ENCODE data around the gene N4BP2L2. TPM values are rescaled to one million over a fixed set of nuclear protein-coding genes. Genes with fewer than 3 reads are reported as not detected.

Gene N4BP2L2
- total and polyA plus RNA-seq, 2 of the 13 experiments (the other 11 are each of a cell fraction or from before 2014, with no cell fraction given) = 58.9 to 81.2 TPM

- no peak for TF ChIP-seq ZNF318 (CRISPR knock-in tag; IDR thresholded peaks at IDR 0.05)
Measured at GRCh38 chr13:32403108-32403507, 135.5 kb downstream of the N4BP2L2 start (continued).

- 80% methylated on average over 3 of the region's 4 CpGs for WGBS (ENCODE audit: low lambda C conversion rate)
- in situ Hi-C loops (cut with HindIII; ENCODE audit: extremely low pct_ligation_motif_present, low pct_unique_long_range_greater_than_20kb) = no loop called here
- no peaks in the 10 kb centered on the region for H3K9me3 ChIP-seq (ENCODE audit: low read length)
- intact Hi-C loops (cut with micrococcal nuclease; ENCODE audit: unreplicated experiment) = no loop called here
- no peak for DNase-seq (ENCODE audit: low spot score)
- BruUV-seq (replicated peaks) = no TSS peak
- H2AFZ ChIP-seq (ENCODE audit: low read length) = no peak overlapping the region
- no peak for FAIRE-seq
- ChIA-PET CTCF (ENCODE audit: low intra/inter-chr PET ratio, low total read pairs) (no interaction called here), POLR2A (no interaction called here)
- H4K20me1 ChIP-seq (ENCODE audit: insufficient read depth, low read length) = no peaks in the 10 kb centered on the region
- no peaks in the 10 kb centered on the region for H3K27me3 ChIP-seq (ENCODE audit: control insufficient read depth in 1 of 2, insufficient read depth in 2 of 2, low read length in 2 of 2)
- H3K79me2 ChIP-seq (ENCODE audit: insufficient read depth, low read length) = no peaks in the 10 kb centered on the region
- no peaks in the 10 kb centered on the region for H3K4me1 ChIP-seq (ENCODE audit: insufficient read depth, low read length)
- H3K4me3 ChIP-seq (replicated peaks in 1 of 3; ENCODE audit: insufficient read depth in 1 of 3, low read depth in 2 of 3, low read length in 3 of 3) = no peak overlapping the region
- no peak overlapping the region for H3K4me2 ChIP-seq (ENCODE audit: low read depth, low read length)
- H3K27ac ChIP-seq (ENCODE audit: extremely low read length, insufficient read depth, low read length) = no peak overlapping the region
- ATAC-seq = no peak
- no peak for TF ChIP-seq ADNP (CRISPR knock-in tag; IDR thresholded peaks at IDR 0.05)
- TF ChIP-seq ZMYM2 (CRISPR knock-in tag; IDR thresholded peaks at IDR 0.05) = no peak
- TF ChIP-seq ZNF83 (CRISPR knock-in tag; IDR thresholded peaks at IDR 0.05; ENCODE audit: borderline replicate concordance) = no peak
- no peak for TF ChIP-seq ZSCAN12 (CRISPR knock-in tag; IDR thresholded peaks at IDR 0.05)
- TF ChIP-seq MXD3 (CRISPR knock-in tag; IDR thresholded peaks at IDR 0.05) = no peak
- TF ChIP-seq ZZZ3 (CRISPR knock-in tag; IDR thresholded peaks at IDR 0.05; ENCODE audit: borderline replicate concordance) = no peak
- TF ChIP-seq ZNF605 (CRISPR knock-in tag; IDR thresholded peaks at IDR 0.05) = no peak
- TF ChIP-seq ZNF772 (CRISPR knock-in tag; IDR thresholded peaks at IDR 0.05) = no peak
- no peak for TF ChIP-seq ZKSCAN8 (CRISPR knock-in tag; IDR thresholded peaks at IDR 0.05; ENCODE audit: borderline replicate concordance)
- no peak for TF ChIP-seq PRPF4 (IDR thresholded peaks at IDR 0.05; ENCODE audit: low read depth, low read length, poor library complexity, severe bottlenecking)
- no peak for TF ChIP-seq TCF7L2 (IDR thresholded peaks at IDR 0.05; ENCODE audit: low read depth, low read length)
- no peak for TF ChIP-seq ZNF775 (CRISPR knock-in tag; IDR thresholded peaks at IDR 0.05; ENCODE audit: borderline replicate concordance)
- peaks cover 0 to 21% of the 10 kb centered on the region in 2 experiments; a peak in 2 of 5 replicates for H3K36me3 ChIP-seq (replicated peaks in 1 of 2; ENCODE audit: control insufficient read depth in 1 of 2, insufficient read depth in 2 of 2, low read length in 2 of 2)
- no peak overlapping the region for H3K9ac ChIP-seq (ENCODE audit: insufficient read depth, low read depth, low read length)
Measured at GRCh38 chr13:32391101-32391619, 147.4 kb downstream of the N4BP2L2 start.
